Measurements from ENCODE around the gene MMP24. TPM values are rescaled to one million over a fixed set of nuclear protein-coding genes. Genes with fewer than 3 reads are reported as not detected.

Gene MMP24
- total and polyA plus RNA-seq, 2 of the 13 experiments (the other 11 are each of a cell fraction or from before 2014, with no cell fraction given): 0.29 to 0.35 TPM

- TF ChIP-seq ZFX (CRISPR knock-in tag; IDR thresholded peaks at IDR 0.05; ENCODE audit: low read depth): peak; percentile 75
- TF ChIP-seq ZNF562 (CRISPR knock-in tag; IDR thresholded peaks at IDR 0.05; ENCODE audit: borderline replicate concordance): no peak
- no peak; the same call in 1 of the 2 replicates for TF ChIP-seq ZNF768 (CRISPR knock-in tag; IDR thresholded peaks at IDR 0.05)
- no peak; the same call in 1 of the 2 replicates for TF ChIP-seq ZNF275 (CRISPR knock-in tag; IDR thresholded peaks at IDR 0.05; ENCODE audit: borderline replicate concordance)
- peak; percentile 90 for TF ChIP-seq ZNF646 (CRISPR knock-in tag; IDR thresholded peaks at IDR 0.05)
- peak; percentile 70 for TF ChIP-seq ZNF24 (IDR thresholded peaks at IDR 0.05)
- TF ChIP-seq KDM3A (CRISPR knock-in tag; IDR thresholded peaks at IDR 0.05; ENCODE audit: low read depth): 0 out of 2 replicates have a peak, but pooled peaks have one; percentile 21
- TF ChIP-seq SIN3A (IDR thresholded peaks at IDR 0.05; ENCODE audit: borderline replicate concordance, low read depth, low read length): peak; percentile 73; the same call in 1 of the 2 replicates
- no peak for TF ChIP-seq SNRNP70 (IDR thresholded peaks at IDR 0.05; ENCODE audit: low read depth, low read length)
- no peak for TF ChIP-seq HIVEP1 (CRISPR knock-in tag; IDR thresholded peaks at IDR 0.05)
- TF ChIP-seq ZNF512 (CRISPR knock-in tag; IDR thresholded peaks at IDR 0.05): no peak
- no peak for TF ChIP-seq MAF1 (CRISPR knock-in tag; IDR thresholded peaks at IDR 0.05; ENCODE audit: borderline replicate concordance)
- no peak for TF ChIP-seq FOXA1 (IDR thresholded peaks at IDR 0.05)
- peak; percentile 32; the same call in 1 of the 2 replicates for TF ChIP-seq FOXA1 (CRISPR knock-in tag; IDR thresholded peaks at IDR 0.05)
- TF ChIP-seq IKZF5 (CRISPR knock-in tag; IDR thresholded peaks at IDR 0.05): no peak; the same call in 1 of the 2 replicates
- 0 out of 2 replicates have a peak, but pooled peaks have one; percentile 70 for TF ChIP-seq MBD4 (IDR thresholded peaks at IDR 0.05; ENCODE audit: borderline replicate concordance, low read length)
Observed at GRCh38 chr20:35207950-35208611, 18.4 kb upstream of the MMP24 start (continued).

All from HepG2 (cell line).